Measurements from ENCODE around the gene GPM6B.

DNA sequence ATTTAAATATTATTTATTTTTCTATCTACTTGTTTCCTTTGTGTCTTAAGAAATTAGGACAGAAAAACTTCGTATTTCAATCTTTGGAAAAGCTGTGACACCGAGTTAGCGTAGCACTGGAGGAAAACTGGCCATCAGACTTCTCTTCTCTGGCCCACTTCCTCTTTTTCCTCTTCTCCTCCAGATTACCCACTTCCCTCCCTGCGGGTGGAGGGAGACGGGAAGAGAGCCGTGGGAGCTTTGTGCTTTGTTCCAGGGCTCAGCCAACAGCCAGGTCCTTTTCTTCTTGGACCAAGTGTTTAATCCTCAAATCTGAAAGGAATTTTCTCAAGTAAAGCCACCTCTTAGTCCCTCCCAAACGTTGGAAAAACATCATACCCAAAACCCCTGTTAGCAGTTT is 52.6 kb downstream of the GPM6B start:
- TF ChIP-seq, protein P1, sequence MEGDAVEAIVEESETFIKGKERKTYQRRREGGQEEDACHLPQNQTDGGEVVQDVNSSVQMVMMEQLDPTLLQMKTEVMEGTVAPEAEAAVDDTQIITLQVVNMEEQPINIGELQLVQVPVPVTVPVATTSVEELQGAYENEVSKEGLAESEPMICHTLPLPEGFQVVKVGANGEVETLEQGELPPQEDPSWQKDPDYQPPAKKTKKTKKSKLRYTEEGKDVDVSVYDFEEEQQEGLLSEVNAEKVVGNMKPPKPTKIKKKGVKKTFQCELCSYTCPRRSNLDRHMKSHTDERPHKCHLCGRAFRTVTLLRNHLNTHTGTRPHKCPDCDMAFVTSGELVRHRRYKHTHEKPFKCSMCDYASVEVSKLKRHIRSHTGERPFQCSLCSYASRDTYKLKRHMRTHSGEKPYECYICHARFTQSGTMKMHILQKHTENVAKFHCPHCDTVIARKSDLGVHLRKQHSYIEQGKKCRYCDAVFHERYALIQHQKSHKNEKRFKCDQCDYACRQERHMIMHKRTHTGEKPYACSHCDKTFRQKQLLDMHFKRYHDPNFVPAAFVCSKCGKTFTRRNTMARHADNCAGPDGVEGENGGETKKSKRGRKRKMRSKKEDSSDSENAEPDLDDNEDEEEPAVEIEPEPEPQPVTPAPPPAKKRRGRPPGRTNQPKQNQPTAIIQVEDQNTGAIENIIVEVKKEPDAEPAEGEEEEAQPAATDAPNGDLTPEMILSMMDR (IDR thresholded peaks at IDR 0.05; ENCODE audit: low read depth, low read length) = no peak
- no peak for TF ChIP-seq POLR2A (IDR thresholded peaks at IDR 0.05; ENCODE audit: extremely low read depth, insufficient read length)

All from NB4 (cell line).